ENCODE results near the gene NDNF.

Gene NDNF

DNA sequence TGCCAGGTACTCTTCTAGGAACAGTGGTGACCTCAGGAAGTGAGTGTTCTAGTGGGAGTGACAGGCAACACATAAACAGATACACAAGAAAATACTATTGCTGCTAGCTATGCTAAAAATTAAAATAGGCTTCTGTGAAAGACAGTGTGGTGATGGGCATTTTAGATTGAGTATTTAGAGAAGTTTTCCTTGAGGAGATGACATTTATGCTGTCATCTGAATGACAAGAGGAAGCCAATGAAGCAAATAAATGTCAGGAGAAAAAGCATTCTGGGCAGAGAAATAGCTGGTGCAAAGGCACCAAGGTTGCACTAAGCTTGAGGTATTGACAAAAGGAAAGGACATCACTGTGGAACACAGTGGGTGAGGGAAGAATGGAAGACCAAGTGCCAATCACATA, 18.0 kb downstream of the NDNF start:
- TF ChIP-seq CTCF (IDR thresholded peaks at IDR 0.05; ENCODE audit: control extremely low read depth, extremely low read depth, low read depth, missing control alignments): no peak
- POLR2A ChIA-PET: no interaction called here
- CTCF ChIA-PET: interaction anchor here (1.4 kb wide), 2 partner anchors 10 to 16 kb away, joined by 3 to 4 read pairs; no protein-coding TSS in a partner anchor
- DNase-seq (ENCODE audit: extremely low spot score): no peak

- POLR2A ChIA-PET: no interaction called here
- no peak for DNase-seq (ENCODE audit: extremely low spot score)
- TF ChIP-seq CTCF (IDR thresholded peaks at IDR 0.05; ENCODE audit: control extremely low read depth, extremely low read depth, low read depth, missing control alignments): no peak
- CTCF ChIA-PET: interaction anchor here (1.2 to 1.4 kb wide), 2 partner anchors 11 to 15 kb away, joined by 3 to 4 read pairs; no protein-coding TSS in a partner anchor
These were observed 18.7 kb downstream of the NDNF start for GRCh38 chr4:121053601-121054143.

GRCh38 chr4:121050300-121050699, 22.0 kb downstream of the NDNF start:
- TF ChIP-seq CTCF (IDR thresholded peaks at IDR 0.05; ENCODE audit: control extremely low read depth, extremely low read depth, low read depth, missing control alignments): no peak
- ChIA-PET POLR2A (no interaction called here), CTCF (interaction anchor here (1.6 kb wide), 1 partner anchor 257 kb away, joined by 3 read pairs; no protein-coding TSS in a partner anchor)
- DNase-seq (ENCODE audit: extremely low spot score): no peak

DNA sequence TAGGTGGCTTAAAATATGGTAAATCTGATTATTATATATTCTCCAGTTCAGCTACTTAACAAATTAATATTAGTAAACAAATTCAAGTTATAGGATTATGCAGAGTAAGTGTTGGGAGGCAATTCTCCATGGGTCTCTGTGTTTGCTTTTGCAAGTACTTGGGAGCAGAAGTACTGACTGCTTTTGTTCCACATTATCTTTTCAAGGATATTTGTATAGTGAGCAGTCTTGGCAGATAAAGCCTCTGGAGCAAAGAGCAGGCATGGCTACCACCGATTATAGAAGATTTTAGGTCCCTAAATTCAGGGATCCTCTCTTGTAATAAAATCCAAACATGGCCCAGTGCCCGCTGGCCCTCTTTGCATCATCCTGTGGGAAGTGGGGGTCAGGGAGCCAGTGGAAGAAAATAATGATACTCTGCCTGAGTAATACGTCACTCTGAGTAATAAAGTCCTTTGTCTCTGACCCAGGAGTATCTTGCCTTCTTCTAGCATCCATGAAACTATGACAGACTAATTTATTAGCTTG, 23.2 kb downstream of the NDNF start:
- POLR2A ChIA-PET: no interaction called here
- no peak for TF ChIP-seq CTCF (IDR thresholded peaks at IDR 0.05; ENCODE audit: control extremely low read depth, extremely low read depth, low read depth, missing control alignments)
- DNase-seq (ENCODE audit: extremely low spot score): no peak
- CTCF ChIA-PET: interaction anchor here (1.6 kb wide), 1 partner anchor 258 kb away, joined by 3 read pairs; no protein-coding TSS in a partner anchor

GRCh38 chr4:121048165-121048564, 24.2 kb downstream of the NDNF start:
- CTCF ChIA-PET: interaction anchor here (1.2 kb wide), 1 partner anchor 9 kb away, joined by 4 read pairs; no protein-coding TSS in a partner anchor
- no peak for DNase-seq (ENCODE audit: extremely low spot score)
- POLR2A ChIA-PET: no interaction called here
- no peak for TF ChIP-seq CTCF (IDR thresholded peaks at IDR 0.05; ENCODE audit: control extremely low read depth, extremely low read depth, low read depth, missing control alignments)

DNA sequence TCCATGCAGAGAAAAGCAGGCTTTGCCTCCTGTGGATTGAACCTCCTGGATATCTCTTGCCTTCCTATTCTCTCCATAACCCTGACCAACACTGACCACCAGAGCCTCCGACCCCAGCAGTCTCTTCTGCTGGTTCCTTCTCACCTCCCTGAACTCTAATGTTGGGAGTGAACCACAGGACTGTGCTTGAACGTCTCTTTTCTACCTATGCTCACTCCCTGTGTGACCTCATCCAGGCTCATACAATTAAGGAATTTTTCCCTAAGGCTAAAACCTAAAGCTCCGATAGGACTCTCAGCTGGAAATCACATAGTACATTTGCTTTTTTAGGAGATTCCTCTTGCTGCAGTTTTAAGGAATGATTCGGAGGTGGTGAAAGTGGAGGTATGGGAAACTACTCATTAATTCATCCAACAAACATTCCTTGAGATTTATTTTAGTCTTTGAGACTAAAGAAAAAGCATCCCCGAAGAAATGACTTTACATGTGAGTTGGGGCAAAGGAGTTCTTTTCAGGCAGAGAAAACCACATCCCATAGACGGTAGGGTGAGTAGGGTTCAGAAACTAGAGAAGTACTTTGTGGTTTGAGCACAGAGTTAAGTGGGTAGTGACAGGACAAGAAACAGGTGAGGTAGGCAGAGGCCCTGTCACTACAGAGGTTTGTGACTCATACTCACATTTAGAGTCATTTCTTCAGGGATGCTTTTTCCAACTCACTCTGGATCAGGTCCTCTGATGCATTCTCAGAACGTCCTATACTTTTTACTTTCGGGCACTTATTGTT, 30.8 kb downstream of the NDNF start:
- ChIA-PET POLR2A (no interaction called here), CTCF (no interaction called here)
- no peak for DNase-seq (ENCODE audit: extremely low spot score)
- TF ChIP-seq CTCF (IDR thresholded peaks at IDR 0.05; ENCODE audit: control extremely low read depth, extremely low read depth, low read depth, missing control alignments): no peak
